ENCODE results near the gene TPST1.
"Not testable (repeated sequence)": the region's sequence is repeated elsewhere in the genome, so short reads cannot be mapped to it uniquely, and the experiment has no call there.

TPST1 gene

DNA sequence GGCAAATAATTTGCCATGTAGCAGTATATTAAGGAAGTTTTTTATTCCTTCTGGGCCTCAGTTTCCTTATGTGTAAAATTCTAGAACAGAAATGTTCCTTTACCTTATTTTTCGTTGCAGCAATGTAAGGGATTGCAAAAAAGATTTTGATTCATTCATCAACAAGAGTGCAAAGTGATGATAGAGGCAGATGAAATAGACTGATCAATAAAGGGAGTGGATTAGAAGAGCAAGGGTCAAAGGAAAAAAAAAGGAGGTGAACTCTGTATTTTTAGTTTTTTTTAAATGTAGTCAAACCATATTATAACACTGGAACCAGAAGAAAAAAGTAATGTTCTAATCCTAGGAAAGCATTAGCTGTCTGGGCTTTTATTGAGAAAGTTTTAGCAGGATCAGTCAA is 14.7 kb downstream of the TPST1 start:
- no peak for TF ChIP-seq CTCF (IDR thresholded peaks at IDR 0.05)

GRCh38 chr7:66221442-66221841 is 16.3 kb downstream of the TPST1 start:
- no peaks in the 10 kb centered on the region for H3K27me3 ChIP-seq (ENCODE audit: control insufficient read depth, insufficient read depth, low read length)
- no peaks in the 10 kb centered on the region for H3K4me1 ChIP-seq
- no peak overlapping the region for H3K9ac ChIP-seq
- H3K4me3 ChIP-seq (ENCODE audit: low read depth, low read length) = no peak overlapping the region
- H3K9me3 ChIP-seq (ENCODE audit: control insufficient read depth, low read length) = no peaks in the 10 kb centered on the region
- no peak for TF ChIP-seq CTCF (IDR thresholded peaks at IDR 0.05)
- H3K79me2 ChIP-seq = peaks cover 19% of the 10 kb centered on the region
- no peak overlapping the region for H3K27ac ChIP-seq
- H3K4me2 ChIP-seq (ENCODE audit: low read length) = no peak overlapping the region
- no peak overlapping the region for H2AFZ ChIP-seq
- H3K36me3 ChIP-seq (ENCODE audit: control insufficient read depth, insufficient read depth, low read length) = no peaks in the 10 kb centered on the region

More for the DNA sequence above, 14.7 kb downstream of the TPST1 start:
- Histone ChIP-seq H3K27me3 (ENCODE audit: control insufficient read depth, insufficient read depth, low read length) (no peaks in the 10 kb centered on the region), H3K4me1 (no peaks in the 10 kb centered on the region), H2AFZ (no peak overlapping the region), H3K4me2 (ENCODE audit: low read length) (no peak overlapping the region), H3K4me3 (ENCODE audit: low read depth, low read length) (no peak overlapping the region), H3K36me3 (ENCODE audit: control insufficient read depth, insufficient read depth, low read length) (no peaks in the 10 kb centered on the region), H3K9me3 (ENCODE audit: control insufficient read depth, low read length) (no peaks in the 10 kb centered on the region), H3K79me2 (peaks cover 20% of the 10 kb centered on the region), H3K9ac (no peak overlapping the region), H3K27ac (no peak overlapping the region)

DNA sequence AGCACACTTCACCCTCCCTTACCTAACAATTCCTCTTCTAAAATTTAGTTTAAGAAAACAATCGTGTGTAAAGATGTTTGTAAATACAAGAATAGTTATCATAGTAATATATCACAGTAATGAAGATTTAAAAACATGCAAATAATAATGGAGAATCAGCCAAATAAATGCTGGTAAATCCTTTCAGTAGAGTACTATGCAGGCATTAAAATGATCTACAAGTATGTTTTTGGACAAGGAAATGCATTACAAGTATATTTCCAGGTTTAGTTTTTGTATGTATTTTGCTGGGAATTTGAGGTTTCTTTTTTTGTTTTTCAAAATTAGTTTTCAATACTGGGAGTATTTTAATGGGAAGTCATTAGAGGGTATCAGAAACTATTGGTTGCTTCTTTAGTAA is 22.7 kb downstream of the TPST1 start:
- Histone ChIP-seq H2AFZ (no peak overlapping the region), H3K4me2 (ENCODE audit: low read length) (no peak overlapping the region), H3K36me3 (ENCODE audit: control insufficient read depth, insufficient read depth, low read length) (no peaks in the 10 kb centered on the region), H3K4me3 (ENCODE audit: low read depth, low read length) (no peak overlapping the region), H3K9ac (no peak overlapping the region), H3K27ac (no peak overlapping the region), H3K27me3 (ENCODE audit: control insufficient read depth, insufficient read depth, low read length) (no peaks in the 10 kb centered on the region), H3K79me2 (peaks cover 5% of the 10 kb centered on the region), H3K9me3 (ENCODE audit: control insufficient read depth, low read length) (no peaks in the 10 kb centered on the region), H3K4me1 (no peaks in the 10 kb centered on the region)
- no peak for TF ChIP-seq CTCF (IDR thresholded peaks at IDR 0.05)

- H2AFZ ChIP-seq; H3K36me3 ChIP-seq (ENCODE audit: control insufficient read depth, insufficient read depth, low read length); H3K4me3 ChIP-seq (ENCODE audit: low read depth, low read length); H3K4me2 ChIP-seq (ENCODE audit: low read length); H3K79me2 ChIP-seq; H3K9me3 ChIP-seq (ENCODE audit: control insufficient read depth, low read length); H3K27ac ChIP-seq; H3K9ac ChIP-seq; H3K27me3 ChIP-seq (ENCODE audit: control insufficient read depth, insufficient read depth, low read length); H3K4me1 ChIP-seq: not testable (repeated sequence)
These were observed 26.4 kb downstream of the TPST1 start for GRCh38 chr7:66231326-66232216.

GRCh38 chr7:66233638-66234037 is 28.5 kb downstream of the TPST1 start:
- no peak for TF ChIP-seq CTCF (IDR thresholded peaks at IDR 0.05)
- Histone ChIP-seq H3K79me2 (peaks cover 2% of the 10 kb centered on the region), H3K4me2 (ENCODE audit: low read length) (no peak overlapping the region), H3K9me3 (ENCODE audit: control insufficient read depth, low read length) (no peaks in the 10 kb centered on the region), H3K27ac (no peak overlapping the region), H2AFZ (no peak overlapping the region), H3K4me3 (ENCODE audit: low read depth, low read length) (no peak overlapping the region), H3K36me3 (ENCODE audit: control insufficient read depth, insufficient read depth, low read length) (no peaks in the 10 kb centered on the region), H3K27me3 (ENCODE audit: control insufficient read depth, insufficient read depth, low read length) (no peaks in the 10 kb centered on the region), H3K4me1 (peaks cover 8% of the 10 kb centered on the region), H3K9ac (no peak overlapping the region)

All from parathyroid adenoma (tissue), 2 donors.